Brain pericyte (primary cell): Measurements from ENCODE around the gene FBXL19.
"Not testable (repeated sequence)": the region's sequence is repeated elsewhere in the genome, so short reads cannot be mapped to it uniquely, and the experiment has no call there.

Experiments used
- DNase-seq: peaks from one replicate; pipeline ENCODE4 v3.0.0-alpha.2; 2012; ENCODE audit warnings: low read depth, low spot score

Gene FBXL19

GRCh38 chr16:30922960-30923535, 324 bp upstream of the FBXL19 start:
- peak; percentile 99 for DNase-seq

- DNase-seq = no peak
These were observed 922 bp downstream of the FBXL19 start for GRCh38 chr16:30924076-30924912.

GRCh38 chr16:30924913-30925631, 1.7 kb downstream of the FBXL19 start:
- DNase-seq = no peak

- no peak for DNase-seq
These were observed 2.2 kb downstream of the FBXL19 start for GRCh38 chr16:30925632-30925987.

GRCh38 chr16:30925995-30926811, 2.8 kb downstream of the FBXL19 start:
- DNase-seq = no peak

GRCh38 chr16:30926937-30927788, 3.8 kb downstream of the FBXL19 start:
- DNase-seq = no peak

- no peak for DNase-seq
These were observed 4.5 kb downstream of the FBXL19 start for GRCh38 chr16:30927789-30928378.

GRCh38 chr16:30928390-30928789, 5.0 kb downstream of the FBXL19 start:
- no peak for DNase-seq

- DNase-seq = no peak
These were observed 5.8 kb downstream of the FBXL19 start for GRCh38 chr16:30929167-30929566.

GRCh38 chr16:30930160-30930571, 6.8 kb downstream of the FBXL19 start:
- no peak for DNase-seq

- no peak for DNase-seq
These were observed 7.8 kb downstream of the FBXL19 start for GRCh38 chr16:30931068-30931650.

- DNase-seq = no peak
These were observed 11.6 kb downstream of the FBXL19 start for GRCh38 chr16:30934827-30935557.

GRCh38 chr16:30937692-30938091, 14.3 kb downstream of the FBXL19 start:
- no peak for DNase-seq

GRCh38 chr16:30939571-30939970, 16.2 kb downstream of the FBXL19 start:
- DNase-seq = not testable (repeated sequence)

- DNase-seq = no peak
These were observed 18.4 kb downstream of the FBXL19 start for GRCh38 chr16:30941600-30942425.

GRCh38 chr16:30942426-30942806, 19.0 kb downstream of the FBXL19 start:
- no peak for DNase-seq

- no peak for DNase-seq
These were observed 21.0 kb downstream of the FBXL19 start for GRCh38 chr16:30944352-30944751.
